HepG2 (cell line): ENCODE results near the gene UNKL. TPM values are rescaled to one million over a fixed set of nuclear protein-coding genes. Genes with fewer than 3 reads are reported as not detected.

Experiments used
- AHR ChIP-seq: IDR thresholded peaks from 2 replicates; pipeline ENCODE4 v1.6.1; 2018; ENCODE audit warnings: missing genetic modification reagents, missing compliant biosample characterization
- AKAP8 ChIP-seq: sonication (generic); formaldehyde crosslinking; IDR thresholded peaks from 2 replicates; pipeline ENCODE4 v1.5.1; 2020; ENCODE audit warnings: mild to moderate bottlenecking, missing genetic modification reagents
- ATF7-NPFF ChIP-seq: sonication (generic); formaldehyde crosslinking; IDR thresholded peaks from 2 replicates; pipeline ENCODE4 v1.8.1; 2023; ENCODE audit warnings: mild to moderate bottlenecking, low read depth, missing genetic modification reagents, moderate library complexity
- HNF1B ChIP-seq: sonication (generic); formaldehyde crosslinking; IDR thresholded peaks from 2 replicates; pipeline ENCODE4 v1.5.1; 2020; ENCODE audit warnings: mild to moderate bottlenecking, moderate library complexity, missing genetic modification reagents
- MAZ ChIP-seq, 2 experiments: sonication (generic) in 1 of 2; formaldehyde crosslinking in 1 of 2; IDR thresholded peaks; 2 replicates each; pipeline versions ENCODE4 v1.5.0 to v1.6.1; 2012 to 2020; ENCODE audit warnings: low read depth in 2 of 2, mild to moderate bottlenecking in 2 of 2, borderline replicate concordance in 1 of 2, improper control_type of control experiment in 1 of 2, low read length in 1 of 2, missing genetic modification reagents in 1 of 2, moderate library complexity in 1 of 2
- MBD4 ChIP-seq: IDR thresholded peaks from 2 replicates; pipeline ENCODE4 v1.6.1; 2012; ENCODE audit warnings: low read length, inconsistent platforms, borderline replicate concordance
- MIXL1 ChIP-seq: IDR thresholded peaks from 2 replicates; pipeline ENCODE4 v1.6.1; 2016
- MTERF4 ChIP-seq: sonication (generic); formaldehyde crosslinking; IDR thresholded peaks from 2 replicates; pipeline ENCODE4 v1.8.0; 2023; ENCODE audit warnings: mild to moderate bottlenecking, missing genetic modification reagents
- SMARCE1 ChIP-seq: fragments of 450-650 bp; IDR thresholded peaks from 2 replicates; pipeline ENCODE4 v1.6.1; 2017; ENCODE audit warnings: borderline replicate concordance
- ZEB1 ChIP-seq: IDR thresholded peaks from 2 replicates; pipeline ENCODE4 v1.6.1; 2012; ENCODE audit warnings: mild to moderate bottlenecking, low read depth, inconsistent platforms; ENCODE audit not compliant: insufficient replicate concordance
- ZFP41 ChIP-seq: sonication (generic); formaldehyde crosslinking; IDR thresholded peaks from 2 replicates; pipeline ENCODE4 v1.4.0; 2020; ENCODE audit warnings: mild to moderate bottlenecking, missing genetic modification reagents, borderline replicate concordance
- ZNF160 ChIP-seq: sonication (generic); formaldehyde crosslinking; IDR thresholded peaks from 2 replicates; pipeline ENCODE4 v1.8.0; 2022; ENCODE audit warnings: mild to moderate bottlenecking, inconsistent platforms, missing genetic modification reagents
- ZNF180 ChIP-seq: sonication (generic); formaldehyde crosslinking; IDR thresholded peaks from 2 replicates; pipeline ENCODE4 v1.4.0; 2020; ENCODE audit warnings: low read depth, missing genetic modification reagents, borderline replicate concordance
- ZNF251 ChIP-seq: sonication (generic); formaldehyde crosslinking; IDR thresholded peaks from 2 replicates; pipeline ENCODE4 v1.9.0; 2021; ENCODE audit warnings: mild to moderate bottlenecking, missing genetic modification reagents
- ZNF761 ChIP-seq: sonication (generic); formaldehyde crosslinking; conservative IDR thresholded peaks from 2 replicates; pipeline ENCODE4 v1.4.0; 2020; ENCODE audit warnings: mild to moderate bottlenecking, missing genetic modification reagents
- ZXDC ChIP-seq: sonication (generic); formaldehyde crosslinking; IDR thresholded peaks from 2 replicates; pipeline ENCODE4 v1.5.0; 2020; ENCODE audit warnings: mild to moderate bottlenecking, missing genetic modification reagents
- polyA plus RNA-seq, 8 experiments: library from polyadenylated mRNA; depleted of rRNA in 3 of 8; stranded (reverse) in 7 of 8; unstranded in 1 of 8; fragments of >200 nt; fragmentation: Illumina TruSeq in 4 of 8; extraction: Trizol in 4 of 8; gene quantifications; 2 replicates each; pipeline versions ENCODE4 v1.2.1 to v1.2.3, GENCODE V29; 2011 to 2016; ENCODE audit warnings: low read depth in 4 of 8, missing spikeins in 1 of 8, mixed read lengths in 1 of 8; ENCODE audit not compliant: insufficient read depth in 1 of 8
- total RNA-seq, 5 experiments: library from RNA; depleted of rRNA; stranded (reverse); fragments of >200 nt; fragmentation: Illumina TruSeq; extraction: Trizol; gene quantifications; 2 replicates each; pipeline ENCODE4 v1.2.3, GENCODE V29; 2016; ENCODE audit warnings: low read depth in 1 of 5
- TF ChIP-seq, protein P1 (sequence below): sonication (generic); formaldehyde crosslinking; IDR thresholded peaks from 2 replicates; pipeline ENCODE4 v1.5.0; 2020; ENCODE audit warnings: missing genetic modification reagents, mild to moderate bottlenecking, borderline replicate concordance
- TF ChIP-seq, protein P2 (sequence below): IDR thresholded peaks from 2 replicates; pipeline ENCODE4 v1.6.1; 2018; ENCODE audit warnings: missing genetic modification reagents, mild to moderate bottlenecking, missing compliant biosample characterization
- TF ChIP-seq, protein P3 (sequence below): sonication (generic); formaldehyde crosslinking; IDR thresholded peaks from 2 replicates; pipeline ENCODE4 v1.4.0; 2020; ENCODE audit warnings: mild to moderate bottlenecking, missing genetic modification reagents, borderline replicate concordance

The UNKL gene
- total and polyA plus RNA-seq, 2 of the 13 experiments (the other 11 are each of a cell fraction or from before 2014, with no cell fraction given): 10.4 to 17.6 TPM

- TF ChIP-seq AKAP8 (CRISPR knock-in tag) (peak; percentile 20; the same call in 1 of the 2 replicates), ZXDC (CRISPR knock-in tag) (no peak), MTERF4 (CRISPR knock-in tag) (no peak), ATF7-NPFF (CRISPR knock-in tag) (no peak), ZEB1 (no peak), ZFP41 (no peak), SMARCE1 (no peak), ZNF180 (CRISPR knock-in tag) (no peak), MIXL1 (no peak), ZNF160 (CRISPR knock-in tag) (no peak), MAZ (IDR thresholded peaks at IDR 0.05; ENCODE audit: borderline replicate concordance, low read depth, low read length) (peak; percentile 43; the same call in 1 of the 2 replicates), MAZ (CRISPR knock-in tag; IDR thresholded peaks at IDR 0.05; ENCODE audit: low read depth) (no peak), AHR (CRISPR knock-in tag) (no peak), HNF1B (CRISPR knock-in tag) (no peak), ZNF251 (CRISPR knock-in tag) (no peak), ZNF761 (CRISPR knock-in tag) (no peak), MBD4 (no peak)
- TF ChIP-seq, protein P1, sequence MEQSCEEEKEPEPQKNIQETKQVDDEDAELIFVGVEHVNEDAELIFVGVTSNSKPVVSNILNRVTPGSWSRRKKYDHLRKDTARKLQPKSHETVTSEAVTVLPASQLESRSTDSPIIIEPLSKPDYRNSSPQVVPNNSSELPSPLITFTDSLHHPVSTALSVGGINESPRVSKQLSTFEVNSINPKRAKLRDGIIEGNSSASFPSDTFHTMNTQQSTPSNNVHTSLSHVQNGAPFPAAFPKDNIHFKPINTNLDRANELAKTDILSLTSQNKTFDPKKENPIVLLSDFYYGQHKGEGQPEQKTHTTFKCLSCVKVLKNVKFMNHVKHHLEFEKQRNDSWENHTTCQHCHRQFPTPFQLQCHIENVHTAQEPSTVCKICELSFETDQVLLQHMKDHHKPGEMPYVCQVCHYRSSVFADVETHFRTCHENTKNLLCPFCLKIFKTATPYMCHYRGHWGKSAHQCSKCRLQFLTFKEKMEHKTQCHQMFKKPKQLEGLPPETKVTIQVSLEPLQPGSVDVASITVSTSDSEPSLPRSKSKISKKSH (CRISPR knock-in tag): no peak
- TF ChIP-seq, protein P2, sequence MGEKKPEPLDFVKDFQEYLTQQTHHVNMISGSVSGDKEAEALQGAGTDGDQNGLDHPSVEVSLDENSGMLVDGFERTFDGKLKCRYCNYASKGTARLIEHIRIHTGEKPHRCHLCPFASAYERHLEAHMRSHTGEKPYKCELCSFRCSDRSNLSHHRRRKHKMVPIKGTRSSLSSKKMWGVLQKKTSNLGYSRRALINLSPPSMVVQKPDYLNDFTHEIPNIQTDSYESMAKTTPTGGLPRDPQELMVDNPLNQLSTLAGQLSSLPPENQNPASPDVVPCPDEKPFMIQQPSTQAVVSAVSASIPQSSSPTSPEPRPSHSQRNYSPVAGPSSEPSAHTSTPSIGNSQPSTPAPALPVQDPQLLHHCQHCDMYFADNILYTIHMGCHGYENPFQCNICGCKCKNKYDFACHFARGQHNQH (CRISPR knock-in tag): no peak
- TF ChIP-seq, protein P3, sequence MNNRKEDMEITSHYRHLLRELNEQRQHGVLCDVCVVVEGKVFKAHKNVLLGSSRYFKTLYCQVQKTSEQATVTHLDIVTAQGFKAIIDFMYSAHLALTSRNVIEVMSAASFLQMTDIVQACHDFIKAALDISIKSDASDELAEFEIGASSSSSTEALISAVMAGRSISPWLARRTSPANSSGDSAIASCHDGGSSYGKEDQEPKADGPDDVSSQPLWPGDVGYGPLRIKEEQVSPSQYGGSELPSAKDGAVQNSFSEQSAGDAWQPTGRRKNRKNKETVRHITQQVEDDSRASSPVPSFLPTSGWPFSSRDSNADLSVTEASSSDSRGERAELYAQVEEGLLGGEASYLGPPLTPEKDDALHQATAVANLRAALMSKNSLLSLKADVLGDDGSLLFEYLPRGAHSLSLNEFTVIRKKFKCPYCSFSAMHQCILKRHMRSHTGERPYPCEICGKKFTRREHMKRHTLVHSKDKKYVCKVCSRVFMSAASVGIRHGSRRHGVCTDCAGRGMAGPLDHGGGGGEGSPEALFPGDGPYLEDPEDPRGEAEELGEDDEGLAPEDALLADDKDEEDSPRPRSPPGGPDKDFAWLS (CRISPR knock-in tag): no peak
Observed at GRCh38 chr16:1414532-1415260, at the start of gene UNKL (continued).
